Psoas muscle (tissue), 8 donors: ENCODE data around the gene HNRNPC. TPM values are rescaled to one million over a fixed set of nuclear protein-coding genes. Genes with fewer than 3 reads are reported as not detected.
A peak's percentile ranks its signal among the peaks of the same experiment; 100 is the strongest.
"Not testable (repeated sequence)": the region's sequence is repeated elsewhere in the genome, so short reads cannot be mapped to it uniquely, and the experiment has no call there.

ENCODE experiments used
- ATAC-seq, 4 donors: fragments of 200-7000 bp; cut with Tn5 transposase; one replicate each; pipeline ENCODE4 v1.9.1; 2020; ENCODE audit warnings: moderate library complexity in 3 of 4, mild to moderate bottlenecking in 2 of 4
- DNase-seq, 2 donors: peaks; one replicate each; pipeline ENCODE4 v3.0.0-alpha.2; 2020
- H3K27ac ChIP-seq: fragments of 200-600 bp; one replicate; pipeline ENCODE4 v1.8.0; 2022
- H3K27me3 ChIP-seq, 3 donors: fragments of 200-600 bp in 1 of 3; one replicate each; pipeline versions ENCODE4 v1.6.1 to v1.8.0; 2013 to 2022; ENCODE audit warnings: low read length in 2 of 3, mild to moderate bottlenecking in 2 of 3, moderate library complexity in 1 of 3; ENCODE audit not compliant: insufficient read depth in 3 of 3
- H3K36me3 ChIP-seq, 2 donors: fragments of 200-600 bp in 1 of 2; one replicate each; pipeline versions ENCODE4 v1.6.1 to v1.8.0; 2013 to 2022; ENCODE audit warnings: low read depth in 1 of 2, mild to moderate bottlenecking in 1 of 2, moderate library complexity in 1 of 2; ENCODE audit not compliant: insufficient read depth in 1 of 2
- H3K4me1 ChIP-seq: fragments of 200-600 bp; one replicate; pipeline ENCODE4 v1.8.0; 2022
- H3K4me3 ChIP-seq: fragments of 200-600 bp; one replicate; pipeline ENCODE4 v1.8.0; 2022; ENCODE audit warnings: mild to moderate bottlenecking
- H3K9me3 ChIP-seq: fragments of 200-600 bp; one replicate; pipeline ENCODE4 v1.8.0; 2022
- CTCF ChIP-seq: fragments of 200-600 bp; IDR thresholded peaks from one replicate; pipeline ENCODE4 v1.8.0; 2022; ENCODE audit warnings: antibody characterized with exemption
- whole genome bisulfite sequencing, 3 donors: extraction: QIAGEN DNeasy Blood & Tissue Kit; methylation state at CpG; one replicate each; pipeline versions ENCODE4 v1.1.6 to v1.1.7; 2013; 5-methylcytosine and 5-hydroxymethylcytosine counted together
- intact Hi-C, 2 donors: fragments of 100-400 bp; cut with DNase I; formaldehyde crosslinking; loops; one replicate each; pipeline versions ENCODE4 v1.11.0 to v1.14.2; 2022
- polyA plus RNA-seq, 3 donors: library from polyadenylated mRNA; stranded (reverse); fragments of 200-250 nt; gene quantifications; one replicate each; pipeline ENCODE4 v1.2.3, GENCODE V29; 2013
- total RNA-seq, 4 donors: library from RNA; stranded (reverse); fragmentation: NEBNext Ultra II Directional in 2 of 4; extraction: Animal tissue kit (Norgen Biotek cat#: 25700) in 2 of 4; gene quantifications; one replicate each; pipeline versions ENCODE4 v1.2.1 to v1.2.4, GENCODE V29; 2021 to 2023
- donor health status: healthy with polysubstance abuse.
- donor health status: DM: no; HTN: no; CAD: no; lungs with moderate emphysema.
- donor health status: Bipolar disorder and iron deficiency.
- donor health status: healthy.
- donor health status: DM: yes; HTN: yes; CAD: no.
- donor health status: DM: no; HTN: no; CAD: no.
- donor health status: DM: no; HTN: no; CAD: no.
- donor health status: DM: yes; HTN: yes; CAD: no.

Gene HNRNPC
- total and polyA plus RNA-seq, 7 donors: 215 to 310 (median 250) TPM

DNA sequence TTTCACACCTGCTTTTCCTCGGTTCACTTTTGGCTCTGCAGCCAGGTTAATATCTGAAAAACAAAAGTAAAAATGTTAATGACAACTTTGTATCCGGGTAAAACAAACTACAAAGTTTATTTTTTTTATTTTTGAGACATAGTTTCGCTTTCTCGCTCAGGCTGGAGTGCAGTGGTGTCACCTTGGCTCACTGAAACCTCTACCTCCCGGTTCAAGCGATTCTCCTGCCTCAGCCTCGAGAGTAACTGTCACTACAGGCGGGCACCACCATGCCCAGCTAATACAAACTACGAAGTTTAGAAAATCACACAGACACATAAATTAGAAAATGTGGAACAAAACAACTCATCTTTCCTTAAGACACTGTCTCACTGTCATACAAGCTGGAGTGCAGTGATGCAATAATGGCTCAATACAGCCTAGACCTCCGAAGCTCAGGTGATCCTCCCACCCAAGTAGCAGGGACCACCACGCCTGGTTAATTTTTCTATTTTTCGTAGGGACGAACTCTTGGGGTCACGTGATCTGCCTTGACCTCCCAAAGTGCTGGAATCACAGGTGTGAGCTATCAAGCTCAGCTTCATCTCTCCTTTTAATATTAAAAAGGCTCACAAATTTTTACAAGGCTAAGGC is 38.1 kb downstream of the HNRNPC start:
- Histone ChIP-seq H3K36me3 (peaks cover 6 to 96% of the 10 kb centered on the region in 2 donors), H3K4me1 (peaks cover 52% of the 10 kb centered on the region), H3K9me3 (no peaks in the 10 kb centered on the region), H3K27me3 (no peaks in the 10 kb centered on the region), H3K27ac (no peak overlapping the region), H3K4me3 (no peak overlapping the region)
- no peak for DNase-seq
- TF ChIP-seq CTCF: no peak
- ATAC-seq: peak in 1 of 4 donors; percentile 29
- 79 to 88% (median 81%) methylated on average over 14 of the region's 14 CpGs for WGBS, 3 donors
- intact Hi-C loops: loop anchor here in 1 of 2 donors (5.0 to 10.0 kb wide), 2 partner anchors 36 to 154 kb away; partner anchors contain the start of genes HNRNPC and SUPT16H

DNA sequence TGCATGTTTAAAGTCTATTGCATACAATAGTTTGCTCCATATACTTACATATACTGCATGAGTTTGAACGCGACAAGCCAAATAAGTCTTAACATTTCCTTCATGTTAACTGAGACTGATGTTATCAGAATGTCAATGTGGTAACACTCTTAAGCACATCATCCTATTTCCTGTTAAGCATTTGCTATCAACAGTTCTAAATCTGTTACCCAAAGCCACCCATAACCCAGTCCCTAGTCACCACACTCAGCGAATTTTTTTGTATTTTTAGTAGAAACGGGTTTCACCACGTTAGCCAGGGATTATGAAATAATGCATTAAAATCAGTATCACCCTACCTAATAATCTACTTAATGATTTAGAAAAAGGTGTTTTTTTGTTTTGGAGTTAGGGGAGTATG is 39.4 kb downstream of the HNRNPC start:
- intact Hi-C loops: loop anchor here in 1 of 2 donors (5.0 to 10.0 kb wide), 2 partner anchors 37 to 155 kb away; partner anchors contain the start of genes HNRNPC and SUPT16H
- Histone ChIP-seq H3K36me3 (peaks cover 6 to 100% of the 10 kb centered on the region in 2 donors), H3K27ac (no peak overlapping the region), H3K27me3 (no peaks in the 10 kb centered on the region), H3K4me3 (no peak overlapping the region), H3K9me3 (no peaks in the 10 kb centered on the region), H3K4me1 (peaks cover 39% of the 10 kb centered on the region)
- DNase-seq: no peak
- ATAC-seq: no peak
- WGBS, 3 donors: 60 to 76% (median 69%) methylated on average over 5 of the region's 5 CpGs
- TF ChIP-seq CTCF: no peak

DNA sequence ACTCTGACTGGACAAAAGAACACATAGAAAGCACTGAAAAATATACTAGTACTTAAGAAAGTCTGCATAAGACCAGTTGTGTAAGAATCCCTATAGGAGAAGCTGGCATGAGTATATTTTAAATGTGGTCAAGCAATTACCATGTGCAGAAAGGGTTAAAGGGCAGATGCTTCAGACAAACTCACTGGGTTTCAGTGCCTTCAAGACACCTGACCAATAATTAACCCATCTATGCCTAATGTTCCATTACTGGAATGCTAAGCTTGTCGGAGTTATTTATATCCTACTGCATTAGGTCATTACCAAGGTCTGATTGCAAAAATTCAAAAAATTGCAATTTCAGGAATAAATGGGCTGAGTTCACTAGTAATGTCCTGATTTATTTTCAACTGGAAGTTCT is 41.3 kb downstream of the HNRNPC start:
- H3K9me3 ChIP-seq: no peaks in the 10 kb centered on the region
- H3K4me3 ChIP-seq: no peak overlapping the region
- peaks cover 33% of the 10 kb centered on the region for H3K4me1 ChIP-seq
- no peak overlapping the region for H3K27ac ChIP-seq
- intact Hi-C loops: no loop called here
- ATAC-seq (no peak), DNase-seq (no peak)
- WGBS, 3 donors: 24 to 51% (median 31%) methylated on average over 1 of the region's 1 CpG
- TF ChIP-seq CTCF: no peak
- H3K27me3 ChIP-seq: no peaks in the 10 kb centered on the region
- H3K36me3 ChIP-seq: peaks cover 6 to 100% of the 10 kb centered on the region in 2 donors

DNA sequence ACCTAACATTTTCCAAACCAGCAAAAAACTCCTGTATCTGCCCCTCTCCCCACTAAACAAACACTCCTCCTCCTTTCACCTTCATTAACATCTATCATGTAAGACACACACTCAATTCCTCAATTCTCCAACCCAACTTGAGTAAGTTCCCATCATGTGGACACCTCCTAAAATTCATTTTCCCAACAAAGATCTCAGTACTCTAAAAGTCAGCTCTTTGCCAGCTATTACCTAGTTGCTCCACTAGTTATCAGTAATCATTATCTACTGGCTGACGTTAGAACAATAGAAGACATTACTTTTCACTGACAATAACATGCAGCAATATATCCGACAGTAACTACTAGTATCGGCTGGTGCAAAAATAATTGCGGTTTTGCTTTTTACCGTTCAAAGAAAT is 42.1 kb downstream of the HNRNPC start:
- Histone ChIP-seq H3K27ac (no peak overlapping the region), H3K9me3 (no peaks in the 10 kb centered on the region), H3K4me1 (peaks cover 33% of the 10 kb centered on the region), H3K27me3 (no peaks in the 10 kb centered on the region), H3K36me3 (peaks cover 6 to 100% of the 10 kb centered on the region in 2 donors), H3K4me3 (no peak overlapping the region)
- no peak for ATAC-seq
- DNase-seq: no peak
- TF ChIP-seq CTCF: no peak
- 83 to 85% (median 85%) methylated on average over 5 of the region's 5 CpGs for WGBS, 3 donors
- intact Hi-C loops: no loop called here

DNA sequence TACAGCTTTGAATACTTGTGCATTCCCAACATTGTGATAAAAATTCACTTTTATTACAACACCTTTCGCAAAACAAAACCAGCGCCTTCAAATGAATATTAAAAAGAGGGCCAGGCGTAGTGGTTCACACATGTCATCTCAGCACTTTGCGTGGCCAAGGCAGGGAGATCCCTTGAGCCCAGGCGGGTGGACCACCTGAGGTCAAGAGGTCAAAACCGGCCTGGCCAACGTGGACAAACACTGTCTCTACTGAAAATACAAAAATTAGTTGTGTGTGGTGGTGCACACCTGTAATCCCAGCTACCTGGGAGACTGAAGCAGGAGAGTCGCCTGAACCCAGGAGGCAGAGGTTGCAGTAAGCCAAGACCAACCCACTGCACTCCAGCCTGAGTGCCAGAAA is 42.8 kb downstream of the HNRNPC start:
- Histone ChIP-seq H3K4me1 (peaks cover 26% of the 10 kb centered on the region), H3K27ac (no peak overlapping the region), H3K36me3 (peaks cover 6 to 100% of the 10 kb centered on the region in 2 donors), H3K4me3 (no peak overlapping the region), H3K9me3 (no peaks in the 10 kb centered on the region), H3K27me3 (no peaks in the 10 kb centered on the region)
- 86 to 87% (median 87%) methylated on average over 8 of the region's 8 CpGs for WGBS, 3 donors
- no peak for TF ChIP-seq CTCF
- DNase-seq (no peak), ATAC-seq (no peak)
- intact Hi-C loops: no loop called here

DNA sequence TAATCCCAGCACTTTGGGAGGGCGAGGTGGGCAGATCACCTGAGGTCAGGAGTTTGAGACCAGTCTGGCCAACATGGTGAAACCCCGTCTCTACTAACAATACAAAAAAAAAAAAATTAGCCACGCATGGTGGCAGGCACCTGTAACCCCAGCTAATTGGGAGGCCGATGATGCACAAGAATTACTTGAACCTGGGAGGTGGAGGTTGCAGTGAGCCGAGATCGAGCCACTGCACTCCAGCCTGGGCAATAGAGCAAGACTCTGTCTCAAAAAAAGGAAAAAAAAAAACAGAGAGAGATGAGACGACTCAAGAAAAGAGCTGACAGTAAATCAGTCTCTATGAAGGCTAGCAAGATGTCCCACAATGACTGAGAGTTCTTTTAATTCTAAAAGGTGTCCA is 44.1 kb downstream of the HNRNPC start:
- H3K4me3 ChIP-seq, DNase-seq, H3K27ac ChIP-seq, ATAC-seq, H3K9me3 ChIP-seq, H3K27me3 ChIP-seq, intact Hi-C loops: not testable (repeated sequence)
- WGBS, 3 donors: 90 to 97% (median 93%) methylated on average over 7 of the region's 7 CpGs
- Histone ChIP-seq H3K4me1 (peaks cover 20% of the 10 kb centered on the region), H3K36me3 (peaks cover 6 to 100% of the 10 kb centered on the region in 2 donors)
